MM.1S (cell line): ENCODE measurements around the gene GPX8.

Experiments
- DNase-seq: peaks from one replicate; pipeline ENCODE4 v3.0.0-alpha.2; 2015
- H2AFZ ChIP-seq: fragments of 300-600 bp; sonication (generic); 2 replicates; pipeline ENCODE4 v1.6.0; 2016; ENCODE audit warnings: antibody characterized with exemption, low read length
- H3F3A ChIP-seq: fragments of 300-600 bp; sonication (generic); 2 replicates; pipeline ENCODE4 v1.6.1; 2016; ENCODE audit warnings: mild to moderate bottlenecking, antibody characterized with exemption, low read length, moderate library complexity, mixed read lengths; ENCODE audit not compliant: insufficient read depth
- H3K27ac ChIP-seq: fragments of 300-600 bp; sonication (generic); 2 replicates; pipeline ENCODE4 v1.5.1; 2016; ENCODE audit warnings: mild to moderate bottlenecking, low read length
- H3K27me3 ChIP-seq: fragments of 300-600 bp; sonication (generic); replicated peaks from 2 replicates; pipeline ENCODE4 v1.6.0; 2016; ENCODE audit warnings: low read length; ENCODE audit not compliant: insufficient read depth
- H3K36me3 ChIP-seq: fragments of 300-600 bp; sonication (generic); replicated peaks from 2 replicates; pipeline ENCODE4 v1.6.1; 2016; ENCODE audit warnings: mild to moderate bottlenecking, low read length, mixed read lengths; ENCODE audit not compliant: insufficient read depth
- H3K4me1 ChIP-seq: fragments of 300-600 bp; sonication (generic); 2 replicates; pipeline ENCODE4 v1.6.1; 2016; ENCODE audit warnings: low read length, mixed read lengths
- H3K4me2 ChIP-seq: fragments of 300-600 bp; sonication (generic); 2 replicates; pipeline ENCODE4 v1.6.0; 2016; ENCODE audit warnings: low read depth, low read length
- H3K4me3 ChIP-seq: fragments of 300-600 bp; sonication (generic); 2 replicates; pipeline ENCODE4 v1.5.1; 2016; ENCODE audit warnings: low read length, mixed read lengths
- H3K79me2 ChIP-seq: fragments of 300-600 bp; sonication (generic); 2 replicates; pipeline ENCODE4 v1.6.1; 2016; ENCODE audit warnings: mixed run types, low read length, mixed read lengths
- H3K9ac ChIP-seq: fragments of 300-600 bp; sonication (generic); 2 replicates; pipeline ENCODE4 v1.6.1; 2016; ENCODE audit warnings: low read length, mixed read lengths
- H3K9me2 ChIP-seq: fragments of 300-600 bp; sonication (generic); replicated peaks from 2 replicates; pipeline ENCODE4 v1.6.1; 2016; ENCODE audit warnings: mild to moderate bottlenecking, low read length, mixed read lengths; ENCODE audit not compliant: insufficient read depth
- H3K9me3 ChIP-seq: fragments of 300-600 bp; sonication (generic); replicated peaks from 2 replicates; pipeline ENCODE4 v1.6.1; 2016; ENCODE audit warnings: mild to moderate bottlenecking, low read length, mixed read lengths; ENCODE audit not compliant: insufficient read depth
- H4K20me1 ChIP-seq: fragments of 300-600 bp; sonication (generic); 2 replicates; pipeline ENCODE4 v1.6.1; 2016; ENCODE audit warnings: mild to moderate bottlenecking, low read length, moderate library complexity, mixed read lengths; ENCODE audit not compliant: insufficient read depth
- EZH2 ChIP-seq: fragments of 300-600 bp; sonication (generic); optimal IDR thresholded peaks from 2 replicates; pipeline ENCODE3; 2017; ENCODE audit warnings: low read depth, mild to moderate bottlenecking, antibody characterized with exemption, low read length, mixed read lengths
- EZH2phosphoT487 ChIP-seq: fragments of 300-600 bp; sonication (generic); IDR thresholded peaks from 2 replicates; pipeline ENCODE4 v1.6.1; 2018; ENCODE audit warnings: antibody characterized with exemption, low read length
- TF ChIP-seq, protein P1 (sequence below): fragments of 300-600 bp; sonication (generic); IDR thresholded peaks from 2 replicates; pipeline ENCODE4 v1.5.1; 2016; ENCODE audit warnings: antibody characterized with exemption, low read length, mixed read lengths

The GPX8 gene

GRCh38 chr5:55114061-55114460 is 45.9 kb upstream of the GPX8 start:
- no peak overlapping the region for H3K4me2 ChIP-seq
- H3K4me3 ChIP-seq = no peak overlapping the region
- TF ChIP-seq EZH2phosphoT487 = no peak
- TF ChIP-seq, protein P1, sequence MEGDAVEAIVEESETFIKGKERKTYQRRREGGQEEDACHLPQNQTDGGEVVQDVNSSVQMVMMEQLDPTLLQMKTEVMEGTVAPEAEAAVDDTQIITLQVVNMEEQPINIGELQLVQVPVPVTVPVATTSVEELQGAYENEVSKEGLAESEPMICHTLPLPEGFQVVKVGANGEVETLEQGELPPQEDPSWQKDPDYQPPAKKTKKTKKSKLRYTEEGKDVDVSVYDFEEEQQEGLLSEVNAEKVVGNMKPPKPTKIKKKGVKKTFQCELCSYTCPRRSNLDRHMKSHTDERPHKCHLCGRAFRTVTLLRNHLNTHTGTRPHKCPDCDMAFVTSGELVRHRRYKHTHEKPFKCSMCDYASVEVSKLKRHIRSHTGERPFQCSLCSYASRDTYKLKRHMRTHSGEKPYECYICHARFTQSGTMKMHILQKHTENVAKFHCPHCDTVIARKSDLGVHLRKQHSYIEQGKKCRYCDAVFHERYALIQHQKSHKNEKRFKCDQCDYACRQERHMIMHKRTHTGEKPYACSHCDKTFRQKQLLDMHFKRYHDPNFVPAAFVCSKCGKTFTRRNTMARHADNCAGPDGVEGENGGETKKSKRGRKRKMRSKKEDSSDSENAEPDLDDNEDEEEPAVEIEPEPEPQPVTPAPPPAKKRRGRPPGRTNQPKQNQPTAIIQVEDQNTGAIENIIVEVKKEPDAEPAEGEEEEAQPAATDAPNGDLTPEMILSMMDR = no peak
- TF ChIP-seq EZH2 = no peak
- H4K20me1 ChIP-seq = no peaks in the 10 kb centered on the region
- no peaks in the 10 kb centered on the region for H3K79me2 ChIP-seq
- H3K4me1 ChIP-seq = no peaks in the 10 kb centered on the region
- no peak overlapping the region for H3K9ac ChIP-seq
- H3K27me3 ChIP-seq = no peaks in the 10 kb centered on the region
- no peak overlapping the region for H3K27ac ChIP-seq
- H3K36me3 ChIP-seq = no peaks in the 10 kb centered on the region
- no peaks in the 10 kb centered on the region for H3F3A ChIP-seq
- H3K9me3 ChIP-seq = no peaks in the 10 kb centered on the region
- H3K9me2 ChIP-seq = no peaks in the 10 kb centered on the region
- no peak for DNase-seq
- H2AFZ ChIP-seq = no peak overlapping the region

GRCh38 chr5:55123365-55123764 is 36.6 kb upstream of the GPX8 start:
- DNase-seq = no peak
- Histone ChIP-seq H3K36me3 (no peaks in the 10 kb centered on the region), H3K4me1 (peaks cover 8% of the 10 kb centered on the region), H3K9me2 (no peaks in the 10 kb centered on the region), H3K27me3 (no peaks in the 10 kb centered on the region), H3F3A (no peaks in the 10 kb centered on the region), H3K4me2 (no peak overlapping the region), H2AFZ (no peak overlapping the region), H3K79me2 (no peaks in the 10 kb centered on the region), H3K9ac (no peak overlapping the region), H3K4me3 (no peak overlapping the region), H3K9me3 (no peaks in the 10 kb centered on the region), H4K20me1 (no peaks in the 10 kb centered on the region), H3K27ac (no peak overlapping the region)
- TF ChIP-seq EZH2phosphoT487 (no peak), EZH2 (no peak)
- TF ChIP-seq, protein P1 = no peak

DNA sequence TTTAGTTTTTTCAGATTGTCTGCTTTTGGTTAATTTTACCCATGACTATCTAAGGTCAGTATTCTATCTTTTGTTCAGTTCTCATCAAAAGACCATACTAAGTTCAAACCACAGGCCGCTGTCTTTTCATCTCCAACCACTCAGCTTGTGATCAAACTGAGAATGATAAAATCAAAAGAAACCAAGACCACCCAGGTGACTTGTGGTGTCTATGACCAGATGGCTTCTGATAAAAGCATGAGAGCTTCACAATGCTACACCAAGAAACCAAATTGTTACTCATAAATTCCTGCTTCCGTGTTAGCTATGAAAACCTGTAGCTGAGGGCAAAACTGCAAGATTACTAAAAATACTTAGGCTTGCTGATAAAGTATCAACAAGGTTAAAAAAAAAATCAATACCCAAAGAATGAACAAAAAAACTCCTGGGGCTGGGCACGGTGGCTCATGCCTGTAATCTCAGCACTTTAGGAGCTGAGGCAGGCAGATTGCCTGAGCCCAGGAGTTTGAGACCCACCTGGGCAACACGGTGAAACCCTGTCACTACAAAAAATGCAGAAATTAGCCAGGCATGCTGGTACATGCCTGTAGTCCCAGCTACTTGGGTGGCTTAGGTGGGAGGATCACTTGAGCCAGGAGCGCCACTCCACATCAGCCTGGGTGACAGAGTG is 25.8 kb upstream of the GPX8 start:
- no peak overlapping the region for H2AFZ ChIP-seq
- no peak overlapping the region for H3K27ac ChIP-seq
- H3K9ac ChIP-seq = no peak overlapping the region
- no peaks in the 10 kb centered on the region for H3K27me3 ChIP-seq
- no peaks in the 10 kb centered on the region for H3K9me2 ChIP-seq
- H3K36me3 ChIP-seq = no peaks in the 10 kb centered on the region
- H3K4me1 ChIP-seq = no peaks in the 10 kb centered on the region
- no peaks in the 10 kb centered on the region for H4K20me1 ChIP-seq
- H3K4me3 ChIP-seq = no peak overlapping the region
- no peak for DNase-seq
- TF ChIP-seq EZH2 (no peak), EZH2phosphoT487 (no peak)
- TF ChIP-seq, protein P1 = no peak
- no peaks in the 10 kb centered on the region for H3K9me3 ChIP-seq
- H3K79me2 ChIP-seq = no peaks in the 10 kb centered on the region
- H3F3A ChIP-seq = no peaks in the 10 kb centered on the region
- no peak overlapping the region for H3K4me2 ChIP-seq
